Tibial artery (tissue), 4 donors: ENCODE results near the gene MATK.

ENCODE experiments used
- DNase-seq, 2 donors: peaks; one replicate each; pipeline ENCODE4 v3.0.0-alpha.2; 2019
- H3K27ac ChIP-seq, 2 donors: fragments of 200-600 bp; sonication (generic) in 1 of 2; 1 replicate in 1 of 2; 2 replicates in 1 of 2; pipeline ENCODE4 v1.5.1; 2018 to 2019; ENCODE audit warnings: mild to moderate bottlenecking in 1 of 2
- H3K27me3 ChIP-seq, 2 donors: fragments of 200-600 bp; sonication (generic) in 1 of 2; one replicate each; pipeline versions ENCODE4 v1.5.1 to v1.6.0; 2016 to 2019
- H3K36me3 ChIP-seq, 3 donors: fragments of 200-600 bp; sonication (generic) in 2 of 3; one replicate each; pipeline ENCODE4 v1.5.1; 2016 to 2019; ENCODE audit warnings: mild to moderate bottlenecking in 2 of 3
- H3K4me1 ChIP-seq, 4 donors: fragments of 200-600 bp; sonication (generic) in 2 of 4; 1 replicate in 3 of 4; 2 replicates in 1 of 4; pipeline ENCODE4 v1.5.1; 2016 to 2019
- H3K4me3 ChIP-seq, 2 donors: fragments of 200-600 bp; sonication (generic) in 1 of 2; 1 replicate in 1 of 2; 2 replicates in 1 of 2; pipeline ENCODE4 v1.5.1; 2018 to 2019; ENCODE audit warnings: mild to moderate bottlenecking in 2 of 2
- H3K9me3 ChIP-seq, 3 donors: fragments of 200-600 bp; sonication (generic) in 1 of 3; one replicate each; pipeline ENCODE4 v1.5.1; 2016 to 2019
- intact Hi-C: fragments of 100-400 bp; cut with DNase I; formaldehyde crosslinking; loops from one replicate; pipeline ENCODE4 v1.15.0; 2023; ENCODE audit warnings: low total_unique reads
- TF ChIP-seq, protein P1 (sequence below), 2 experiments: fragments of 200-600 bp in 1 of 2; fragments of 450-650 bp in 1 of 2; IDR thresholded peaks; one replicate each; pipeline ENCODE4 v1.5.1; 2017 to 2019; ENCODE audit warnings: antibody characterized with exemption in 2 of 2, mild to moderate bottlenecking in 1 of 2, moderate library complexity in 1 of 2

MATK gene

DNA sequence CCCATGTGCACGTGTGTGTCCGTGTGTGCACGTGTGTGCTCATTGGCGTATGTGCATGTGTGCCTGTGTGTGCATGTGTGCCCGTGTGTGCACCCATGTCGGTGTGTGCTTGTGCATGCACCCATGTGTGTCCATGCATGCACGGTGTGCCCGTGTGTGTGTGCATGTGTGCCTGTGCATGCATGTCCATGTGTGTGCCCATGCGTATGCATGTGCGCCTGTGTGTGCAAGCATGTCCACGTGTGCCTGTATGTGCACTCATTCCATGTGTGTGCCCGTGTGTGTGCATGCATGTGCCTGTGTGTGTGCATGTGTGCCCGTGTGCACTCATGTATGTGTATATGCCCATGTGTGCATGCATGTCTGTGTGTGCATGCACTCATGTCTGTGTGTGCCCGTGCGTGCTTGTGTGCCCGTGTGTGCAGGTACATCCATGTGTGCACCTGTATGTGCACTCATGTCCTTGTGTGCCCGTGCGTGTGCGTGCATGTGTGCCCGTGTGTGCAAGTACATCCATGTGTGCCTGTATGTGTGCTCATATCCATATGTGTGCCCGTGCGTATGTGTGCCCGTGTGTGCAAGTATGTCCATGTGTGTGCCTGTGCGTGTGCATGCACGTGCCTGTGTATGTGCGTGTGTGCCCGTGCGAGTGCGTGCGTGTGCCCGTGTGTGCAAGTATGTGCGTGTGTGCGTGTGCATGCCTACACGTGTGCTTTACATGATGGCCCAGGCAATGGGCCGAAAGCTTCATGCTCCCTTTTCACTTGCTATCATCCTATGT is 21.6 kb upstream of the MATK start:
- no peak for DNase-seq
- Histone ChIP-seq H3K36me3 (no peaks in the 10 kb centered on the region), H3K4me1 (no peaks in the 10 kb centered on the region), H3K27me3 (peaks cover 0 to 62% of the 10 kb centered on the region in 2 donors), H3K9me3 (no peaks in the 10 kb centered on the region), H3K27ac (no peak overlapping the region), H3K4me3 (no peak overlapping the region)
- TF ChIP-seq, protein P1, sequence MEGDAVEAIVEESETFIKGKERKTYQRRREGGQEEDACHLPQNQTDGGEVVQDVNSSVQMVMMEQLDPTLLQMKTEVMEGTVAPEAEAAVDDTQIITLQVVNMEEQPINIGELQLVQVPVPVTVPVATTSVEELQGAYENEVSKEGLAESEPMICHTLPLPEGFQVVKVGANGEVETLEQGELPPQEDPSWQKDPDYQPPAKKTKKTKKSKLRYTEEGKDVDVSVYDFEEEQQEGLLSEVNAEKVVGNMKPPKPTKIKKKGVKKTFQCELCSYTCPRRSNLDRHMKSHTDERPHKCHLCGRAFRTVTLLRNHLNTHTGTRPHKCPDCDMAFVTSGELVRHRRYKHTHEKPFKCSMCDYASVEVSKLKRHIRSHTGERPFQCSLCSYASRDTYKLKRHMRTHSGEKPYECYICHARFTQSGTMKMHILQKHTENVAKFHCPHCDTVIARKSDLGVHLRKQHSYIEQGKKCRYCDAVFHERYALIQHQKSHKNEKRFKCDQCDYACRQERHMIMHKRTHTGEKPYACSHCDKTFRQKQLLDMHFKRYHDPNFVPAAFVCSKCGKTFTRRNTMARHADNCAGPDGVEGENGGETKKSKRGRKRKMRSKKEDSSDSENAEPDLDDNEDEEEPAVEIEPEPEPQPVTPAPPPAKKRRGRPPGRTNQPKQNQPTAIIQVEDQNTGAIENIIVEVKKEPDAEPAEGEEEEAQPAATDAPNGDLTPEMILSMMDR (IDR thresholded peaks at IDR 0.05), result no peak
- intact Hi-C loops, result no loop called here

DNA sequence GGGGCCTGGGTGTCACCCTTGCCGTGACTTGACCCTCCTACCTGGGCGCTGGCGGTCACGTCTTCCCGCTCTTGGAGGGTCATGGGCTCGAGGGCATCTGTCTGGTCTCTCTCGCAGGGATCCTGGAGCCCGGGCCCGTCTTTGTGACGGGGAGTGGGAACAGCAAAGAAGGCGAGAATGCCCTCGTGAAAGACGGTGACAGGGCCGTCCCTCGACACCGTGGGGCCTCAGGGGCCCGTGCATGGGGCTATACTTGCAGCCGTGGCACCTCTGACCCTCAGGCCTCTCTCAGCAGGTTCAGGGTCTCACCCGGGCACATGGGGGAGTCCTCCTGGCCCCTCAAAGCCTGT is 20.9 kb upstream of the MATK start:
- Histone ChIP-seq H3K4me3 (no peak overlapping the region), H3K4me1 (no peaks in the 10 kb centered on the region), H3K27ac (no peak overlapping the region), H3K36me3 (no peaks in the 10 kb centered on the region), H3K9me3 (no peaks in the 10 kb centered on the region), H3K27me3 (peaks cover 0 to 62% of the 10 kb centered on the region in 2 donors)
- intact Hi-C loops, result no loop called here
- no peak for DNase-seq
- TF ChIP-seq, protein P1 (IDR thresholded peaks at IDR 0.05), result no peak

DNA sequence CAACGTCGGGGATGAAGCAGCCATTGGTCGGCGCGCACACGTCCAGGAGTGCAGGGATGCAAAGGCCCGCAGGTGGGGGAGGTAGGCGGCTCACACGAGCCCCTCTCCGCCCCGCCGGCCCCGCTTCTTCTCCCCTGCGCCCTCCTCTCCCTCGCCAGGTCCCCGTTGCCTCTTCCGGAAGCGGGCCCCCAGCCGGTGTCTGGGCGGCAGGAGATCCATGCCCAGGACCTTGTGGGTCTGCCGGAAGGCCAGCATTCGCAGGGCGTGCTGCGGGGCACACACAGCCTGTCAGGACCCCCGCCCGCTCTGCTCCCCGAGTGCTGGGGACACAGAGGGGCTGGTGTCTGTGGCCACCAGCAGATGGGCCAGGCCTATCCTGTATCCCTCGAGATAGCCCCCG is 19.7 kb upstream of the MATK start:
- H3K36me3 ChIP-seq, result no peaks in the 10 kb centered on the region
- H3K9me3 ChIP-seq, result no peaks in the 10 kb centered on the region
- no peak overlapping the region for H3K4me3 ChIP-seq
- no peak overlapping the region for H3K27ac ChIP-seq
- peaks cover 0 to 12% (median 9%) of the 10 kb centered on the region in 4 donors for H3K4me1 ChIP-seq
- no peak for DNase-seq
- H3K27me3 ChIP-seq, result peaks cover 0 to 62% of the 10 kb centered on the region in 2 donors
- intact Hi-C loops, result no loop called here
- TF ChIP-seq, protein P1 (IDR thresholded peaks at IDR 0.05), result no peak

GRCh38 chr19:3804429-3804828 is 18.2 kb upstream of the MATK start:
- TF ChIP-seq, protein P1 (IDR thresholded peaks at IDR 0.05), result no peak
- Histone ChIP-seq H3K4me1 (peaks cover 0 to 12% (median 9%) of the 10 kb centered on the region in 4 donors), H3K36me3 (no peaks in the 10 kb centered on the region), H3K27ac (no peak overlapping the region), H3K9me3 (no peaks in the 10 kb centered on the region), H3K27me3 (peaks cover 0 to 62% of the 10 kb centered on the region in 2 donors), H3K4me3 (no peak overlapping the region)
- intact Hi-C loops, result no loop called here
- DNase-seq, result no peak

DNA sequence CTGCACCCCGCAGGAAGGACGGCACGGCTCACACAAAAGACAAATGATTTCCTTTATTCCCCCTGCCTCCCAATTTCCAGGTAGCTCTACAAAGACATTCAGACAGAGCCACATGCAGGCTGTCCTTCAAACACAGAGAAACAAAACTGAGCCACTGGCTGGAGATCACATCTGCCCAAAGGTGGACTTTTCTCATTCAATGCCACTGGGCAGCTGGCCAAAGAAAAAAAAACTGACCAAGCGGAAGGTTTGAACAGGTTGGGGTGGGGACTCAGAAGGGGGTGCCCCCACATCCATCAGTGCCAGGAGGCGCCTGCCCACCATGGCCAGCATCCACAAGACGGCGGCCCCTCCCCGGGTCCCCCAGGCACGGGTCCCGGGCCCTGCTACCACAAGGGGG is 17.8 kb upstream of the MATK start:
- H3K4me1 ChIP-seq, result peaks cover 0 to 12% (median 9%) of the 10 kb centered on the region in 4 donors
- no peak for DNase-seq
- H3K4me3 ChIP-seq, result no peak overlapping the region
- intact Hi-C loops, result no loop called here
- TF ChIP-seq, protein P1 (IDR thresholded peaks at IDR 0.05), result no peak
- H3K27ac ChIP-seq, result no peak overlapping the region
- H3K36me3 ChIP-seq, result no peaks in the 10 kb centered on the region
- H3K9me3 ChIP-seq, result no peaks in the 10 kb centered on the region
- H3K27me3 ChIP-seq, result peaks cover 0 to 67% of the 10 kb centered on the region in 2 donors
